ENCODE data around the gene IFT81.

IFT81 gene

GRCh38 chr12:110165540-110166159 is 41.5 kb downstream of the IFT81 start:
- FAIRE-seq, result no peak

- FAIRE-seq, result no peak
These were observed 44.7 kb downstream of the IFT81 start for GRCh38 chr12:110168732-110169455.

- FAIRE-seq, result no peak
These were observed 46.5 kb downstream of the IFT81 start for GRCh38 chr12:110170535-110171185.

- no peak for FAIRE-seq
These were observed 47.0 kb downstream of the IFT81 start for GRCh38 chr12:110171186-110171538.

- no peak for FAIRE-seq
These were observed 47.5 kb downstream of the IFT81 start for GRCh38 chr12:110171636-110172035.

GRCh38 chr12:110174373-110174996 is 50.3 kb downstream of the IFT81 start:
- no peak for FAIRE-seq

GRCh38 chr12:110175201-110175600 is 51.0 kb downstream of the IFT81 start:
- no peak for FAIRE-seq

GRCh38 chr12:110176745-110177144 is 52.6 kb downstream of the IFT81 start:
- FAIRE-seq, result no peak

GRCh38 chr12:110179291-110179690 is 55.1 kb downstream of the IFT81 start:
- FAIRE-seq, result no peak

- no peak for FAIRE-seq
These were observed 56.4 kb downstream of the IFT81 start for GRCh38 chr12:110180591-110181005.

- no peak for FAIRE-seq
These were observed 58.1 kb downstream of the IFT81 start for GRCh38 chr12:110182281-110182680.

- FAIRE-seq, result no peak
These were observed 59.2 kb downstream of the IFT81 start for GRCh38 chr12:110183386-110183785.

- FAIRE-seq, result no peak
These were observed 61.5 kb downstream of the IFT81 start for GRCh38 chr12:110185626-110186025.

- no peak for FAIRE-seq
These were observed 61.9 kb downstream of the IFT81 start for GRCh38 chr12:110186059-110186458.

GRCh38 chr12:110193196-110193595 is 69.0 kb downstream of the IFT81 start:
- no peak for FAIRE-seq

- FAIRE-seq, result no peak
These were observed 72.8 kb downstream of the IFT81 start for GRCh38 chr12:110197003-110197402.

- no peak for FAIRE-seq
These were observed 74.2 kb downstream of the IFT81 start for GRCh38 chr12:110198386-110198785.

GRCh38 chr12:110199339-110200123 is 75.4 kb downstream of the IFT81 start:
- FAIRE-seq, result no peak

- no peak for FAIRE-seq
These were observed 75.9 kb downstream of the IFT81 start for GRCh38 chr12:110200124-110200417.

- no peak for FAIRE-seq
These were observed 77.8 kb downstream of the IFT81 start for GRCh38 chr12:110201995-110202394.

GRCh38 chr12:110203546-110203945 is 79.4 kb downstream of the IFT81 start:
- FAIRE-seq, result no peak

- FAIRE-seq, result no peak
These were observed 81.8 kb downstream of the IFT81 start for GRCh38 chr12:110205931-110206330.

All from endometrium (tissue), 2 donors.